IMR-90 (cell line): Measurements from ENCODE around the gene ANKRD40. TPM values are rescaled to one million over a fixed set of nuclear protein-coding genes. Genes with fewer than 3 reads are reported as not detected.

Experiments
- ATAC-seq: fragments of 200-7000 bp; cut with Tn5 transposase; 2 replicates; pipeline ENCODE4 v1.9.1; 2020; ENCODE audit warnings: low read depth, mild to moderate bottlenecking, moderate library complexity
- BruUV-seq: library from RNA; stranded (reverse); fragments of 400-500 nt; replicated peaks from 2 replicates; lab custom pipeline; 2021; lab: Mats Ljungman, UMichigan
- CTCF ChIA-PET: fragments of 300-600 bp; formaldehyde crosslinking; extraction: SDS; loops from one replicate; lab custom pipeline; 2021; ENCODE audit warnings: antibody characterized with exemption; lab: Yijun Ruan, JAX
- POLR2A ChIA-PET: fragments of 300-600 bp; sonication (Branson Sonifier 250); formaldehyde crosslinking; loops from one replicate; lab custom pipeline; 2022; ENCODE audit warnings: antibody characterized with exemption; ENCODE audit not compliant: unreplicated experiment; lab: Charles Lee
- DNase-seq: peaks from one replicate; pipeline ENCODE4 v3.0.0; 2013
- H2AFZ ChIP-seq: replicated peaks from 2 replicates; pipeline ENCODE3; 2013; ENCODE audit warnings: low read length, mild to moderate bottlenecking; ENCODE audit not compliant: poor library complexity
- H2AK5ac ChIP-seq: 2 replicates; pipeline ENCODE4 v1.6.1; 2013; ENCODE audit warnings: low read depth, low read length, inconsistent platforms
- H2AK9ac ChIP-seq: replicated peaks from 2 replicates; pipeline ENCODE3; 2013; ENCODE audit warnings: mild to moderate bottlenecking, low read depth, low read length, moderate library complexity; ENCODE audit not compliant: poor library complexity
- H2BK120ac ChIP-seq: 2 replicates; pipeline ENCODE4 v1.6.1; 2013; ENCODE audit warnings: low read depth, low read length, inconsistent platforms
- H2BK15ac ChIP-seq: 3 replicates; pipeline ENCODE4 v1.6.1; 2013; ENCODE audit warnings: low read depth, low read length, inconsistent platforms
- H2BK20ac ChIP-seq: 2 replicates; pipeline ENCODE4 v1.6.1; 2013; ENCODE audit warnings: low read depth, mild to moderate bottlenecking, inconsistent platforms, low read length, moderate library complexity
- H2BK5ac ChIP-seq: 2 replicates; pipeline ENCODE4 v1.6.1; 2013; ENCODE audit warnings: mild to moderate bottlenecking, low read depth, low read length, inconsistent platforms; ENCODE audit not compliant: poor library complexity, severe bottlenecking
- H3K14ac ChIP-seq: replicated peaks from 2 replicates; pipeline ENCODE4 v1.6.1; 2013; ENCODE audit warnings: low read depth, low read length, inconsistent platforms
- H3K18ac ChIP-seq: 2 replicates; pipeline ENCODE4 v1.6.1; 2013; ENCODE audit warnings: low read depth, low read length, control low read depth
- H3K23ac ChIP-seq: 2 replicates; pipeline ENCODE4 v1.6.1; 2013; ENCODE audit warnings: low read depth, low read length, inconsistent platforms
- H3K27ac ChIP-seq: 2 replicates; pipeline ENCODE4 v1.5.1; 2013; ENCODE audit warnings: mild to moderate bottlenecking, control low read depth, low read length; ENCODE audit not compliant: insufficient read depth
- H3K27me3 ChIP-seq: 2 replicates; pipeline ENCODE4 v1.6.1; 2013; ENCODE audit warnings: low read length; ENCODE audit not compliant: control insufficient read depth, insufficient read depth
- H3K36me3 ChIP-seq: 2 replicates; pipeline ENCODE4 v1.6.1; 2013; ENCODE audit warnings: low read length, mixed read lengths; ENCODE audit not compliant: control insufficient read depth, insufficient read depth
- H3K4ac ChIP-seq: 2 replicates; pipeline ENCODE4 v1.6.1; 2013; ENCODE audit warnings: low read depth, low read length, inconsistent platforms
- H3K4me1 ChIP-seq: 2 replicates; pipeline ENCODE4 v1.6.1; 2013; ENCODE audit warnings: low read length, mixed read lengths; ENCODE audit not compliant: control insufficient read depth, insufficient read depth
- H3K4me2 ChIP-seq: 2 replicates; pipeline ENCODE4 v1.6.1; 2013; ENCODE audit warnings: low read depth, mild to moderate bottlenecking, control low read depth, low read length, moderate library complexity
- H3K4me3 ChIP-seq: 2 replicates; pipeline ENCODE4 v1.5.1; 2013; ENCODE audit warnings: low read depth, mild to moderate bottlenecking, control low read depth, low read length, moderate library complexity; ENCODE audit not compliant: insufficient read depth
- H3K56ac ChIP-seq: 2 replicates; pipeline ENCODE4 v1.6.1; 2013; ENCODE audit warnings: low read length, inconsistent platforms; ENCODE audit not compliant: insufficient read depth; ENCODE audit errors: extremely low read depth
- H3K79me1 ChIP-seq, 2 experiments: 2 replicates each; pipeline ENCODE4 v1.6.1; 2013; ENCODE audit warnings: low read length in 2 of 2, inconsistent platforms in 1 of 2, low read depth in 1 of 2
- H3K9ac ChIP-seq: 2 replicates; pipeline ENCODE4 v1.6.1; 2013; ENCODE audit warnings: low read depth, low read length, control low read depth
- H3K9me1 ChIP-seq: 2 replicates; pipeline ENCODE4 v1.6.1; 2013; ENCODE audit warnings: low read length, inconsistent platforms; ENCODE audit not compliant: insufficient read depth
- H3K9me3 ChIP-seq: 2 replicates; pipeline ENCODE4 v1.6.1; 2013; ENCODE audit warnings: low read length; ENCODE audit not compliant: control insufficient read depth, insufficient read depth
- H4K20me1 ChIP-seq: 2 replicates; pipeline ENCODE4 v1.6.1; 2013; ENCODE audit warnings: low read length, inconsistent platforms; ENCODE audit not compliant: insufficient read depth
- H4K5ac ChIP-seq: 2 replicates; pipeline ENCODE4 v1.6.1; 2013; ENCODE audit warnings: mild to moderate bottlenecking, low read depth, low read length, control low read depth
- H4K8ac ChIP-seq, 2 experiments: 2 replicates each; pipeline ENCODE4 v1.6.1; 2013; ENCODE audit warnings: low read depth in 2 of 2, low read length in 2 of 2, control low read depth in 1 of 2, inconsistent platforms in 1 of 2
- H4K91ac ChIP-seq: 2 replicates; pipeline ENCODE4 v1.6.1; 2013; ENCODE audit warnings: low read depth, low read length, inconsistent platforms; ENCODE audit not compliant: insufficient read depth
- BHLHE40 ChIP-seq: fragments of 150-350 bp; IDR thresholded peaks from 2 replicates; pipeline ENCODE4 v1.6.1; 2016; ENCODE audit warnings: mild to moderate bottlenecking, low read depth, low read length
- FOS ChIP-seq: fragments of 150-350 bp; IDR thresholded peaks from 2 replicates; pipeline ENCODE4 v1.6.1; 2016; ENCODE audit warnings: low read depth, low read length
- MAFK ChIP-seq: IDR thresholded peaks from 2 replicates; pipeline ENCODE4 v1.6.1; 2012; ENCODE audit warnings: low read depth, low read length, improper control_type of control experiment
- MAZ ChIP-seq: IDR thresholded peaks from 2 replicates; pipeline ENCODE4 v1.6.1; 2012; ENCODE audit warnings: low read depth, mild to moderate bottlenecking, low read length, improper control_type of control experiment, moderate library complexity, borderline replicate concordance
- NFE2L2 ChIP-seq: fragments of 150-350 bp; IDR thresholded peaks from 2 replicates; pipeline ENCODE4 v1.6.1; 2016; ENCODE audit warnings: low read depth, mild to moderate bottlenecking, low read length
- POLR2A ChIP-seq: IDR thresholded peaks from 2 replicates; pipeline ENCODE4 v1.6.1; 2012; ENCODE audit warnings: mild to moderate bottlenecking, low read depth, low read length
- RAD21 ChIP-seq: IDR thresholded peaks from 2 replicates; pipeline ENCODE4 v1.6.1; 2012; ENCODE audit warnings: low read length, improper control_type of control experiment
- RCOR1 ChIP-seq: IDR thresholded peaks from 2 replicates; pipeline ENCODE4 v1.6.1; 2012; ENCODE audit warnings: mild to moderate bottlenecking, low read length, improper control_type of control experiment; ENCODE audit not compliant: insufficient replicate concordance
- RFX5 ChIP-seq: IDR thresholded peaks from 2 replicates; pipeline ENCODE4 v1.8.0; 2012; ENCODE audit warnings: low read depth, mild to moderate bottlenecking, low read length, moderate library complexity
- USF2 ChIP-seq: fragments of 150-350 bp; IDR thresholded peaks from 2 replicates; pipeline ENCODE4 v1.6.1; 2017; ENCODE audit warnings: mild to moderate bottlenecking, antibody characterized with exemption, low read length, low read depth
- WGBS, 2 experiments: methylation state at CpG; one replicate each; pipeline versions ENCODE4 v1.1.5 to v1.1.7; 2013; ENCODE audit warnings: missing lambda C conversion rate in 2 of 2; ENCODE audit not compliant: insufficient read length in 1 of 2; ENCODE audit errors: extremely low coverage in 2 of 2; 5-methylcytosine and 5-hydroxymethylcytosine counted together
- dilution Hi-C: fragments of 300-500 bp; cut with HindIII; formaldehyde crosslinking; loops from one replicate; pipeline ENCODE4 v1.14.3; 2018; ENCODE audit warnings: low sequenced_read_pairs; ENCODE audit not compliant: unreplicated experiment
- in situ Hi-C: fragments of 300-500 bp; cut with MboI; formaldehyde crosslinking; loops from 3 replicates; pipeline ENCODE4 v1.14.3; 2019; ENCODE audit warnings: low sequenced_read_pairs, inconsistent platforms, mixed read lengths
- intact Hi-C: fragments of 100-400 bp; cut with micrococcal nuclease; formaldehyde crosslinking; loops from 2 replicates; pipeline ENCODE4 v1.10.0; 2022
- polyA plus RNA-seq, 3 experiments: library from polyadenylated mRNA; depleted of rRNA; stranded (reverse); fragments of >200 nt; gene quantifications; 2 replicates each; pipeline ENCODE4 v1.2.3, GENCODE V29; 2012; ENCODE audit warnings: low replicate concordance in 1 of 3
- total RNA-seq: library from RNA; depleted of rRNA; stranded (reverse); fragments of >200 nt; gene quantifications from 2 replicates; pipeline ENCODE4 v1.2.3, GENCODE V29; 2012
- TF ChIP-seq, protein P1 (sequence below): fragments of 150-350 bp; IDR thresholded peaks from 2 replicates; pipeline ENCODE4 v1.6.1; 2016; ENCODE audit warnings: low read depth, mild to moderate bottlenecking, low read length, moderate library complexity, borderline replicate concordance

ANKRD40 gene
- total and polyA plus RNA-seq, 2 of the 4 experiments (the other 2 are of a cell fraction) = 23.4 to 35.8 TPM

GRCh38 chr17:50693036-50693682, 14.6 kb downstream of the ANKRD40 start (continued):
- no peak for TF ChIP-seq MAZ
- no peak for TF ChIP-seq FOS

DNA sequence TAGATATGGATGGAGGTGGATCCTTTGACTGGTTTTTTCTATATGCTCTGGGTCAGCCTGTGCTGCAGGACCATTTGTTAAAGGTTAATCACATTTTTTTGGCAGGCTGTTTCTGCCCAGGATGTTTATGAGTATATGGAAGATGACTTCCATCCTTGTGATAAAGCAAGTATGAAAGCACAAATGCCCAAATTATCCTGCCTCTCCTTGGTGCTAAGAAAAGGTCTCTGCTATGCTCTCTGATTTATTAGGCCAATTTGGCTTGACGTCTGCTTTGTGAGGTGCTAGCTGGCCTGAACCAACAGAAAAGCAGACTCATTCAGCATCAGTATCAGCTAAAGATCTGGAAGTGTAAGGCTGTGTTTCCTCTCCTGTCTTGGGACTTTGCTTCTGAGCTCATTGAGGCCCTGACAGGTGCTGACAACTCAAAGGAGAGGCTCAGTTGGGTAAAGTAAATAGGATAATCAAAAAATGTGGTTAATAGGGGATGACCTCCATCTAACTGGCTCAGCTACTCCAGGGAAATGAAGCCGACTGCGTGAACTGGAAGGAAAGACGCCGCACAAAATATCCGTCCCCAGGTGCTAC, 15.2 kb downstream of the ANKRD40 start:
- H3K4me3 ChIP-seq = no peak overlapping the region
- intact Hi-C loops (no loop called here), dilution Hi-C loops (no loop called here), in situ Hi-C loops (loop anchor here (5.0 to 10.0 kb wide), 2 partner anchors 145 to 208 kb away; partner anchors contain the start of gene SPATA20)
- H3K56ac ChIP-seq = peak overlapping the region; percentile 26; the same call in 1 of the 2 replicates
- H3K4me1 ChIP-seq = peaks cover 43% of the 10 kb centered on the region
- H2AFZ ChIP-seq = peak overlapping the region; percentile 5
- H3K27ac ChIP-seq = peak overlapping the region; percentile 88; the same call in 1 of the 2 replicates
- peak overlapping the region; percentile 76 for H2BK120ac ChIP-seq
- H2BK5ac ChIP-seq = peak overlapping the region; percentile 91
- ATAC-seq = no peak
- H4K8ac ChIP-seq = peak overlapping the region in 1 of 2 experiments; percentile 60; a peak in 2 of 4 replicates
- H2BK15ac ChIP-seq = peak overlapping the region; percentile 92; the same call in 2 of the 3 replicates
- H2BK20ac ChIP-seq = peak overlapping the region; percentile 66
- H4K91ac ChIP-seq = peak overlapping the region; percentile 28
- H3K9me3 ChIP-seq = no peaks in the 10 kb centered on the region
- peaks cover 28% of the 10 kb centered on the region for H3K9me1 ChIP-seq
- peaks cover 4% of the 10 kb centered on the region; the same call in 1 of the 2 replicates for H4K20me1 ChIP-seq
- H3K9ac ChIP-seq = peak overlapping the region; percentile 51; the same call in 1 of the 2 replicates
- H3K27me3 ChIP-seq = no peaks in the 10 kb centered on the region
- peak overlapping the region; percentile 74 for H2AK9ac ChIP-seq
- no peak for DNase-seq
- H4K5ac ChIP-seq = peak overlapping the region; percentile 68
- H3K14ac ChIP-seq = peak overlapping the region; percentile 75
- CTCF ChIA-PET = interaction anchor here (0.6 to 2.4 kb wide), 2 partner anchors 142 to 209 kb away, joined by 4 to 9 read pairs; no protein-coding TSS in a partner anchor
- peak overlapping the region; percentile 61 for H3K4me2 ChIP-seq
- H3K23ac ChIP-seq = peak overlapping the region; percentile 53; the same call in 1 of the 2 replicates
- H3K79me1 ChIP-seq = peaks cover 0 to 26% of the 10 kb centered on the region in 2 experiments; a peak in 2 of 4 replicates
- peak overlapping the region; percentile 87 for H3K4ac ChIP-seq
- peak overlapping the region; percentile 97 for H3K18ac ChIP-seq
- TF ChIP-seq RCOR1 (no peak), FOS (no peak), NFE2L2 (no peak), POLR2A (no peak), USF2 (no peak), MAFK (no peak), MAZ (no peak), RAD21 (no peak), RFX5 (no peak), BHLHE40 (no peak)
- TF ChIP-seq, protein P1, sequence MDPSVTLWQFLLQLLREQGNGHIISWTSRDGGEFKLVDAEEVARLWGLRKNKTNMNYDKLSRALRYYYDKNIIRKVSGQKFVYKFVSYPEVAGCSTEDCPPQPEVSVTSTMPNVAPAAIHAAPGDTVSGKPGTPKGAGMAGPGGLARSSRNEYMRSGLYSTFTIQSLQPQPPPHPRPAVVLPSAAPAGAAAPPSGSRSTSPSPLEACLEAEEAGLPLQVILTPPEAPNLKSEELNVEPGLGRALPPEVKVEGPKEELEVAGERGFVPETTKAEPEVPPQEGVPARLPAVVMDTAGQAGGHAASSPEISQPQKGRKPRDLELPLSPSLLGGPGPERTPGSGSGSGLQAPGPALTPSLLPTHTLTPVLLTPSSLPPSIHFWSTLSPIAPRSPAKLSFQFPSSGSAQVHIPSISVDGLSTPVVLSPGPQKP = no peak
- H3K36me3 ChIP-seq = peaks cover 17% of the 10 kb centered on the region
- WGBS, 2 experiments = 87% methylated on average over 3 of the region's 6 CpGs; no CpG with 5 or more reads in 1 of the 2 experiments
- no TSS peak for BruUV-seq
- peak overlapping the region; percentile 86; the same call in 1 of the 2 replicates for H2AK5ac ChIP-seq
- POLR2A ChIA-PET = no interaction called here
